ENCODE data around the gene TIMP1. TPM values are rescaled to one million over a fixed set of nuclear protein-coding genes. Genes with fewer than 3 reads are reported as not detected.

TIMP1 gene
- total RNA-seq, 1 experiment from 2014 or later: 143 TPM

- H3K36me3 Mint-ChIP-seq (ENCODE audit: insufficient read depth, unreplicated experiment): peaks cover 19% of the 10 kb centered on the region
- DNase-seq: no peak
- no peak overlapping the region for H3K27ac Mint-ChIP-seq (ENCODE audit: unreplicated experiment)
- intact Hi-C loops (cut with micrococcal nuclease; ENCODE audit: unreplicated experiment): loop anchor here (10.0 kb wide), 1 partner anchor 55 kb away; the partner anchor contains the start of gene ARAF
- CTCF ChIA-PET: no interaction called here
- no peak for TF ChIP-seq CTCF (IDR thresholded peaks at IDR 0.05; ENCODE audit: unreplicated experiment)
- BruUV-seq (replicated peaks): no TSS peak
- peak overlapping the region; percentile 26 for H3K4me3 Mint-ChIP-seq (ENCODE audit: low read depth, unreplicated experiment)
- peaks cover 8% of the 10 kb centered on the region for H3K4me1 Mint-ChIP-seq (ENCODE audit: low read depth, unreplicated experiment)
- H3K9me3 Mint-ChIP-seq (ENCODE audit: low read depth, unreplicated experiment): no peaks in the 10 kb centered on the region
- peaks cover 70% of the 10 kb centered on the region for H3K27me3 Mint-ChIP-seq (ENCODE audit: unreplicated experiment)
Measured at GRCh38 chrX:47620303-47620685, 38.1 kb downstream of the TIMP1 start.

DNA sequence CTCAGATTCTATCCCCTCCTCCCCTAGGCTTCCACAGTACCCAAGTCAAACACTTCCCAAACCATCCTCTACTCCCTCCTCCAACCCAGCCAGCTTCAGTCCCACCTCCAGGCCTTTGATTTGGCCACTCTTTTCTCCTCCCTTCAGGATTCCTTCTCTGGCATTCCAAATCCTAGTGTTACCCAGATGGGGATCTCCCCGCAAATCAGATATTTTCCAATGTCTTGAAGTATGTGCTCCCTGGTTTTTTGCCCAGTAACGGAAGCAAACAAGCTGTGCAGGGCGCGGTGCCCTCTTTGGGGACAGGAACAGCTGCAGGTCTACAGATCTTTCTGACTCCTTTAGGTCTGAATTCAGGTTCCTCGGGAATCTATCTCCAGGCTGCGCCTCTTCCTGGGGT is 39.6 kb downstream of the TIMP1 start:
- Mint-ChIP-seq H3K27me3 (ENCODE audit: unreplicated experiment) (peaks cover 57% of the 10 kb centered on the region), H3K36me3 (ENCODE audit: insufficient read depth, unreplicated experiment) (peaks cover 19% of the 10 kb centered on the region), H3K27ac (ENCODE audit: unreplicated experiment) (no peak overlapping the region), H3K9me3 (ENCODE audit: low read depth, unreplicated experiment) (no peaks in the 10 kb centered on the region), H3K4me1 (ENCODE audit: low read depth, unreplicated experiment) (peaks cover 8% of the 10 kb centered on the region), H3K4me3 (ENCODE audit: low read depth, unreplicated experiment) (no peak overlapping the region)
- CTCF ChIA-PET: no interaction called here
- intact Hi-C loops (cut with micrococcal nuclease; ENCODE audit: unreplicated experiment): loop anchor here (10.0 kb wide), 1 partner anchor 57 kb away; the partner anchor contains the start of gene ARAF
- DNase-seq: no peak
- no peak for TF ChIP-seq CTCF (IDR thresholded peaks at IDR 0.05; ENCODE audit: unreplicated experiment)
- BruUV-seq (replicated peaks): no TSS peak

DNA sequence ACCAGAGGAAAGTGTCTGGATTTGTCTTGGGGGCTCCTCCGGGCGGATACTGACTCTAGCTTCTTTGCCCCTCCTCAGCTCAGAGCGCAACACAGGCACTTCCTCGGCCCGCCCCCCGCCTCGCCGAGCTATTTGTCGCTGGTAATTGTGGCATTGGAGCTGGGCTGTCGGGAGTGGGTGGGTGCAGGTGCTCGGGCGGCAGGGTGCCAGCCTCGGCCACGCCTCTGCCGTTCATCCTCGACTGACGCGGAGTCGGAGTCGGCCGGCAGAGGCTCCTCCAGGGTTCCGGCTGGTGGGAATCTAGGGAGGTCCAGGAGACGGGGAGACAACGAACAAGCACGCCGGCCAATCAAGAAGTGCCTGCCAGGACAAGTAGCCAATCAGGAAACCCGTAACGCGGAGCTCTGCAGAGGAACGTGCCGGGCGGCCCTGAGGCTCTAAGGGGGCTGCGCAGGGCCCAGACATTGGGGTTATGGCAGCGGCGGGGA is 41.3 kb downstream of the TIMP1 start:
- H3K27ac Mint-ChIP-seq (ENCODE audit: unreplicated experiment): no peak overlapping the region
- peaks cover 15% of the 10 kb centered on the region for H3K36me3 Mint-ChIP-seq (ENCODE audit: insufficient read depth, unreplicated experiment)
- peak overlapping the region; percentile 74 for H3K4me3 Mint-ChIP-seq (ENCODE audit: low read depth, unreplicated experiment)
- TF ChIP-seq CTCF (IDR thresholded peaks at IDR 0.05; ENCODE audit: unreplicated experiment): no peak
- peak; percentile 69 for DNase-seq
- CTCF ChIA-PET: interaction anchor here (0.5 kb wide), 1 partner anchor 280 kb away, joined by 3 read pairs; no protein-coding TSS in a partner anchor
- peaks cover 8% of the 10 kb centered on the region for H3K4me1 Mint-ChIP-seq (ENCODE audit: low read depth, unreplicated experiment)
- no peaks in the 10 kb centered on the region for H3K9me3 Mint-ChIP-seq (ENCODE audit: low read depth, unreplicated experiment)
- intact Hi-C loops (cut with micrococcal nuclease; ENCODE audit: unreplicated experiment): loop anchor here (10.0 kb wide), 1 partner anchor 59 kb away; the partner anchor contains the start of gene ARAF
- peaks cover 40% of the 10 kb centered on the region for H3K27me3 Mint-ChIP-seq (ENCODE audit: unreplicated experiment)
- no TSS peak for BruUV-seq (replicated peaks)

DNA sequence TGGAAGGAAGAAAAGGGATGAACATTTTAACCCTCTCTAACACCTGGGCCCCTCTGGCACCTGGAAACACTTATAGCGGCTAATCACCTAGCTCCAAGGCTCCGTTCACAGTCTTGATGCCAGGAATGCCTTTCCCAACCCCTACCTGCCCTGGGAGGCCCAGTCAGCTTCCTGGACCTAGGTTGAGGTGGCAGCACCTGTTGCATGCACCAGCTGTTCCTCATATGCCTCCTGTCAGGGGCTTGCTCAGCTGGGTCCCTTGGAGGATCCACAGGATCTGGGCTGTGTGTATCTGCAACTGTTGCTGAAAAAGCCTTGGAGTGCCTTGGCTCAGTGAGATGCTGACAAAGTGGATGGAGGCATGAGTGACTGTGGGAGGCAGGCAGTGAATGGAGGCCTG is 43.1 kb downstream of the TIMP1 start:
- peaks cover 4% of the 10 kb centered on the region for H3K36me3 Mint-ChIP-seq (ENCODE audit: insufficient read depth, unreplicated experiment)
- no peak for DNase-seq
- CTCF ChIA-PET: interaction anchor here (1.2 kb wide), 1 partner anchor 128 kb away, joined by 3 read pairs; no protein-coding TSS in a partner anchor
- H3K4me1 Mint-ChIP-seq (ENCODE audit: low read depth, unreplicated experiment): peaks cover 8% of the 10 kb centered on the region
- no peak overlapping the region for H3K4me3 Mint-ChIP-seq (ENCODE audit: low read depth, unreplicated experiment)
- TF ChIP-seq CTCF (IDR thresholded peaks at IDR 0.05; ENCODE audit: unreplicated experiment): no peak
- peaks cover 36% of the 10 kb centered on the region for H3K27me3 Mint-ChIP-seq (ENCODE audit: unreplicated experiment)
- no peaks in the 10 kb centered on the region for H3K9me3 Mint-ChIP-seq (ENCODE audit: low read depth, unreplicated experiment)
- H3K27ac Mint-ChIP-seq (ENCODE audit: unreplicated experiment): no peak overlapping the region
- no TSS peak for BruUV-seq (replicated peaks)
- intact Hi-C loops (cut with micrococcal nuclease; ENCODE audit: unreplicated experiment): loop anchor here (10.0 kb wide), 1 partner anchor 61 kb away; the partner anchor contains the start of gene ARAF

Measured in Calu3 (cell line).